HG03571 (cell line): Measurements from ENCODE around the gene TSPAN9.

Source experiments
- ATAC-seq: cut with Tn5 transposase; IDR thresholded peaks from one replicate; pipeline ENCODE4 v1.9.1; 2021; ENCODE audit not compliant: unreplicated experiment

The TSPAN9 gene

GRCh38 chr12:3098436-3098835 lies 21.3 kb downstream of the TSPAN9 start:
- no peak for ATAC-seq

DNA sequence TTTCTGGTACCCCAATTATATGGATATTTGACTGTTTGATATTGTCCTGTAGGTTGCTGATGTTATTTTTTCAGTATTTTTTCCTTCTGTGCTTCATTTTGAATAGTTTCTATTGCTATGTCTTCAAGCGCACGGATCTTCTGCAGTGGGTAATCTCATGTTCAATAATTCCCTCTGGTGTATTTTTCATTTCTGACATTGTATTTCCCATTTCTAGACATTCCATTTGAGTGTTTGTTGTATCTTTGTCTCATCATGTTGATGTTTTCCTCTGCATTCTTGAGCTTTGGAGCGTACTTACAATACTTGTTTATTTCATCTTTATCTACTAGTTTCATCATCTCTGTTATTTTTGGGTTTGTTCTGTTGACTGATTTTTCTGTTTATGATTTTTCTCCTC lies 22.0 kb downstream of the TSPAN9 start:
- ATAC-seq: no peak

DNA sequence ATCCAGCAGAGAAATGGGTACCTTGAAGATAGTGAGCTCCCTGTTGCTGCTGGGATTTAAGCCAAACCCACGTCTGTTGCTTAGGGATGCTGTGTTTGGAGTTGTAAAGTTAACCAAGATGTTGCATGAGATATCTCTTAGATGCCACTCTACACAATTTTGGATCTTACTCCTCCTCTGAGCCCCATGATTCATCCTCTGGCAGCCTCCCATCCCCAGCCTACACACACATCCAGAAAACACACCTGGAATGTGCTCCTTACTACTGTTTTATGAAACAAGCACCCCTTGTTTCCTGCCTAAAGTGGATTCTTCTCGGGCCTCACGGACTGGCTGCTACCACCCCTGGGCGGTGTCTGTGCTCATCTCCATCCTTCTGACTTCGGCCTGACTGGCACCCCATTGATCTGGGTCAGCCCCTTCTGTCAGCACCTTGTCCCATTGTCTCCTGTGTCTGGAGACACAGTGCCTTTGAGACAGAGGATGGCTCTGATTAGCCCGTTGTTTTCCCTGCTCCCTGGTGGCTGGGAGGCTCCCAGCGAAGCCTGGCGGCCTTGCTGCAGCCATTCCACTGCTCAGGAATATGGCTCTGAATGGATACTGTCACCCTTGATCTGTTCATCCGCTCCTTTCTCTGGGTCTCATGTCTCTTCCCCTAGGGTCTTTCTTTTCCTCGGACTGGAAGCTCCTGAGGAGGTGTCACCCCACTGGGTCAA lies 24.3 kb downstream of the TSPAN9 start:
- ATAC-seq: no peak

DNA sequence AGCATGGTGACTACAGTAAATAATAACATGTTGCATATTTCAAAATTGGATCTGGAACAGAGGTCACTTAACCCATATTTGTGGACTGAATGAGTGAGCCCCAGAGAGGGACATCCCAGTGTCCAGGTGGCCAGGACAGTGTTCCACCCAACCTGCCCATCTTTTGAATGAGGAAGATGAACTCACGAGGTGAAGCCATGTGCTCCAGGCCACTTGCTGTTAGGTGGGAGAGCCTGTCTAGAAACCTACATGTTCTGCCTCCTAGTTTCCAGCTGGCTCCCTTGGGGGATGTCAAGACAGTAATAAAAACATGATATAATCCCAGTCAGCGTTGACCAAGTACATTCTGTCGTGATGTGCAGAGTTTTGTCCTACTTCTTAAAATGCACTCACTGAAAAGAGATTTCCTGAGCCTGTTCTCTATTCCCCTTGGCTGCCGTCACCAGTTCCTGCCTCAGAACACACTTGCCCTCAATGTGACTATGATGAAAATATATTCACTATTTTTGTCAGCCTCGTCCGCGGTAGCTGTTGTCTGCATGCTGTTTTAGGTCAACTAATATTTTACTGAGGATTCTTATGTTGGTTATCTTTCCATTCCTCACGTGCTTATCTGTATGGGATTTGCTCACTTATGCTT lies 25.7 kb downstream of the TSPAN9 start:
- no peak for ATAC-seq

- no peak for ATAC-seq
Measured at GRCh38 chr12:3103806-3104205, 26.6 kb downstream of the TSPAN9 start.

- no peak for ATAC-seq
Measured at GRCh38 chr12:3105690-3106479, 28.7 kb downstream of the TSPAN9 start.

DNA sequence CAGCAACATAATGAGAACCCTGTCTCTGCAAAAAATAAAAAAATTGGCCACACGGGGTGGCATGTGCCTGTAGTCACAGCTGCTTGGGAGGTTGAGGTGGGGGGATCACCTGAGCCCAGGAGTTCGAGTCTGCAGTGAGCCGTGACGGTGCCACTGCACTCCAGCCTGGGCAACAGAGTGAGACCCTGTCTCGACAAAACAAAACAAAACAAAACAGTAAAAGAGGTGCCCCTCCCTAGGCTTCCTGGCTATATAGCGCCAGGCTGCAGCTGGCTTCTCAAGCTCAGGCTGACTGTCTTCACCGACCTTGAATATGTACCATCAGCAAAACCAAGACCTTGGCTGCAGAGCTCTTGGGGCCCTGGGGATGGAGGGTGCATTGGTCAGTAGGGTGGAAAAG lies 29.4 kb downstream of the TSPAN9 start:
- ATAC-seq: no peak

- no peak for ATAC-seq
Measured at GRCh38 chr12:3107071-3107583, 29.9 kb downstream of the TSPAN9 start.

- ATAC-seq: no peak
Measured at GRCh38 chr12:3107954-3108353, 30.8 kb downstream of the TSPAN9 start.

- ATAC-seq: no peak
Measured at GRCh38 chr12:3110578-3110977, 33.4 kb downstream of the TSPAN9 start.

DNA sequence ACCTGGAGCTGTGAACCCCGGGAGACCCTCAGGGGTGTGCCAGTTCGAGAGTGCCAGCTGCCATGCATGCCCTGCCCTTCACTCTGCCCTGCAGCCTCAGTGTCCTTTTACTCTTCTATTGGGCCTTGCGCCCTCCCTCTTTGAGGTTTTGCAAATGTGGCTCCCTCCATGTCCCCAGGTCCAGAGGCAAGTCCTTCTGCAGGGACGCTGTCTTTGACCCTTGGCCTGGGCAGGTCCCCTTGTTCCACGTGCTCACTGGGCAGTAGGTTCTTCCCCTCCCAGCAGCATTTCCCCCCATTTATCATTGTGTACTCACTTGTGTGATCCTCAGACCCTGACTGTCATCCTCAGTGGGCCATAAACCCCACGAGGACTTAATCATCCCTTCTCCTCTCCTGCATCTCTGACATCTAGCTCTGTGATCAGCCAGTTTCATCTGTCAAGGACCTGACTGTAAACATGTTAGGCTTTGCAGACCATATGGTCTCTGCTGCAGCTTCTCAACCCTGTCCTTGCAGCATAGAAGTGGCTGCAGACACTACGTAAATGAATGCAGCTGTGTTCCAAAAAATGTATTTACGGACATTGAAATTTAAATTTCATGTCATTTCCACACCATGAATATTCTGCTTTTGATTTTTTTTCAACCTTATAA lies 36.6 kb downstream of the TSPAN9 start:
- no peak for ATAC-seq

GRCh38 chr12:3114671-3115070 lies 37.5 kb downstream of the TSPAN9 start:
- ATAC-seq: no peak

GRCh38 chr12:3115078-3115477 lies 37.9 kb downstream of the TSPAN9 start:
- no peak for ATAC-seq

DNA sequence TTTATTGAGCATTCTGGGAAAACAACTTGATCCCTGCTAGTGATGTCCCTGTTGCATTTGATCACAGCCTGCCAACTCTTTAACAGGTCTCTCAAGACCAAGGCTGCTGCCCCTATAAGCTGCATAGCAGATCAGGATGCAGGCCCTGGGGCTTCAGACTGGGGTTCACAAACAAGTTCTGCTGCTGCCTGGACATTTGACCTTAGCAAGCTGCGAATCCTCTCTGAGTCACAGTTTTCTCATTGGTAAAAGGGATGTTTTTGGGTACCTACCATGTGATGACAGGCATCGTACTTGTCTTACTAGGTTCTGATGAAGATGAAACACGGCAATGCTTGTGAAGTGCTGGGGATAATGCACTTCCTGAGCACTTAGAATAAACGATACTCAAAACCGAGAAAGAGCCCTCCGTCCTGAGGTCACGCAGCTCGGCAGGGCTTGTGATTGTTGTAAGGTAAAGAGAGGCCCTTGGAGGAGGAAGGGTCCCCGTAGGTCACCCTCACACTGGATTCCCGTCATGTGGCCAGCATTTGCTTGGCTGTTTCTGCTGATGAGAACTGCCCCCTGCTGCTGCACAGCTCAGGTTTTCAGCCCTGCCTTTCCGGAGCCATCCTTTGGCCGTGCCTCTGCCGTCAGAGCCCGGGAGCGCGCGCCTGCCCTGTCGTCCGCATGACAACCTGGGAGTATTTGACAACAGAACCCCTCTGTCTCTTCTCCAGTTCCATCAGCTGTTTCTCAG lies 39.1 kb downstream of the TSPAN9 start:
- no peak for ATAC-seq

- ATAC-seq: no peak
Measured at GRCh38 chr12:3117144-3117581, 40.0 kb downstream of the TSPAN9 start.

DNA sequence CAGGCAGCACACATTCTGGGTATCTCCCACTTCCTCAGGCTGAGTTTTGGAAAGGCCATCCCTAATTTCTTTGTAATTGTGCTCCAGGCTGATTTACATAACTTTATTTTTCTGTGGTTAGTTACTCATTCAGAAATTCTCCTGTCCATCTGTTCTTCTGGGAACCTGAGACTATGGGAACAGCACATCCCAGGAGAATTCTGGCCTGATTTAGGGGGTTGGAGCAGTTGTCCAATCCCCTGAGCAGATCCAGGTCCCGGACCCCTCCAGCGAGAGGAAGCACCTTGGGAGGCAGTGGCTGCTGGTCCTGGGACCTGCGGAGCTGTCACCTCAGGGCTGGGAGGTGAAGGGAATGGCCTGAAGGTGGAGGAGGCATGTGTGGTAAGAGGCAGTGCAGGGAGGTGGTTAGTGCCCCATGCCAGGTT lies 40.4 kb downstream of the TSPAN9 start:
- no peak for ATAC-seq

- ATAC-seq: no peak
Measured at GRCh38 chr12:3119192-3119755, 42.1 kb downstream of the TSPAN9 start.

GRCh38 chr12:3119756-3120601 lies 42.8 kb downstream of the TSPAN9 start:
- ATAC-seq: no peak

DNA sequence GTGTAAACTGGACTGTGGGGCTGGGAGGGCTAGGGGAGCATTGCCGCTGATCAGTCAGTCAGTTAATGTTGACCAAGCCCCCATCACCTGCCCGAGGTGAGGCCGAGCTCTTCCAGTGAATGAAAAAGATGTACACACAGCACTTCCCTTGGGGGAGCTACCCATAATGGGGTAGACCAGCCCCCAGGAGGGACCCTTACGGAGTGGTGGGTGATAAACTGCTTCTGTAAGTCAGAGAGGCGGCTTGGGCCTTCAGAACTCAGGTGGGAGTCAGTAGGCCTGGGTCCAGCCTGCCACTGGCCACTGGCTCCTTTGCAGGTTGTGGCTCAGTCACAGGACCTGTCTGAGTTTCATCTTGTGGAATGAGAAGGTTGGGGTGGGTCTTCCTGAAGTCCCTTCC lies 43.5 kb downstream of the TSPAN9 start:
- ATAC-seq: no peak
